HG02943 (cell line): ENCODE measurements around the gene COL25A1.
A peak's percentile ranks its signal among the peaks of the same experiment; 100 is the strongest.
"Not testable (repeated sequence)": the region's sequence is repeated elsewhere in the genome, so short reads cannot be mapped to it uniquely, and the experiment has no call there.

Experiments used
- ATAC-seq: cut with Tn5 transposase; IDR thresholded peaks from one replicate; pipeline ENCODE4 v1.9.1; 2021; ENCODE audit warnings: mild to moderate bottlenecking, low read depth, moderate library complexity; ENCODE audit not compliant: unreplicated experiment

Gene COL25A1

DNA sequence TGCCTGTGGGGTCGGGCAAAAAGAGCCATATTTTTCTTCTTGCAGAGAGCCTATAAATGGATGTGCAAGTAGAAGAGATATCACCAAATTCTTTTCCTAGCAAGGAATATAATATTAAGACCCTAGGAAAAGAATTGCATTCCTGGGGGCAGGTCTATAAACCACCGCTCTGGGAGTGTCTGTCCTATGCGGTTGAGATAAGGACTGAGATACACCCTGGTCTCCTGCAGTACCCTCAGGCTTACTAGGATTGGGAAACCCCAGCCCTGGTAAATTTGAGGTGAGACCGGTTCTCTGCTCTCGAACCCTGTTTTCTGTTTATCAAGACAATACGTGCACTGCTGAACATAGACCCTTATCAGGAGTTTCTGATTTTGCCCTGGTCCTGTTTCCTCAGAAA, 280.8 kb downstream of the COL25A1 start:
- ATAC-seq: not testable (repeated sequence)

DNA sequence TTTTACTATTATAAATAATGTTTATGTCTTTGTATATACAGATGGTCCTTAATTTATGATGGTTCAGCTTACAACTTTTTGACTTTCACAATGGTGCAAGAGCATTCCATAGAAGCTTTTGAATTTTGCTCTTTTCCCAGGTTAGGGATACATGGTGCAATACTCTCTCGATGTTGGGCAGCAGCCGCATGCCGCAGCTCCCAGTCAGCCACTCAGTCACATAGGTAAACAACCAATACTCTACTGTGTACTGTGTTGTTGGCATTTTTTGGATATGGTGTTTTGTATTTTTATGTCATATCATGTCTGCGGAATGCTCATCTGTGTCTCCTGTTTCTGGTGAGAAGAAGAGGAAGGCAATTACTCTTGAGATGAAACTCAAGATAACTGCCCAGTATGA, 281.6 kb downstream of the COL25A1 start:
- ATAC-seq: no peak

- no peak for ATAC-seq
Observed at GRCh38 chr4:109016200-109016599, 286.3 kb downstream of the COL25A1 start.

DNA sequence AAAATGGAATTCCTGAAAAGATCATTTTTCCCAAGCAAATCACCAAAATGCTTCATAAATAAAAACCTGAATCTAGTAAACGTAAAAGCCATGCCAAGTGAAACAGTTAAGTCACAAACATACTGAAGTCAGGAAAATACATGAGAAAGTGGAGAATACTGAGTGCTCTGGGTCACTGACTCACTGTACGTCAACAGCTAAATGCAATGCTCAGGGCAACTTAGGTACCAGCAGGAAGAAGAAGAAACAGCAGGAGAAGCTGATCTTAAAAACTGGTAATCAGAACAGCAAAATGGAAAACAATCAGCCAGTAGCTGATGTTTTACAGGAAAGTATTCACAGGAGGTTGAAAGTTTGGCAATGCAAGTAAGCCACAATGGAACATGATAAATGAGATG, 287.0 kb downstream of the COL25A1 start:
- no peak for ATAC-seq

- ATAC-seq: no peak
Observed at GRCh38 chr4:109014593-109015412, 287.7 kb downstream of the COL25A1 start.

- no peak for ATAC-seq
Observed at GRCh38 chr4:109012286-109012880, 290.1 kb downstream of the COL25A1 start.

- ATAC-seq: no peak
Observed at GRCh38 chr4:109011241-109012026, 291.0 kb downstream of the COL25A1 start.

DNA sequence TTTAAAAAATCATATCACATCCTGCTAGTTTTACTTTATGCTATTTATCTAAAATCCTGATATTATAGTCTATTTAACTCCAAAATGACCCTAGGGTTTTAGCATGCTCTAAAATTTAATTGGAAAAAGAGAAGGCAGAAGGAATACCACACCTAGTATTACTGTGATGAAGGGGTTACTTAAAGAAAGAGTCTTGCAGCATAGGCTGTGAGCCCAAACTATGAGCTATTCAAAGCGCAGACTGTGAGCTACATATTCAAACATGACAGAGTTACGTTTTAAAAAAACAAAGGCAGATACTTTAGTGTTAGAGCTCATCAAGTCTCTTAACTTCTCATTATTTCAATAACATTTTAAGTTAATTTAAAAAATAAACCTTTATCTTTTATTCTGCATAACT, 291.9 kb downstream of the COL25A1 start:
- ATAC-seq: no peak

GRCh38 chr4:109009909-109010308, 292.5 kb downstream of the COL25A1 start:
- no peak for ATAC-seq

- ATAC-seq: no peak
Observed at GRCh38 chr4:109007976-109008375, 294.5 kb downstream of the COL25A1 start.

- no peak for ATAC-seq
Observed at GRCh38 chr4:109005523-109005922, 296.9 kb downstream of the COL25A1 start.

- ATAC-seq: no peak
Observed at GRCh38 chr4:109004418-109004817, 298.0 kb downstream of the COL25A1 start.

DNA sequence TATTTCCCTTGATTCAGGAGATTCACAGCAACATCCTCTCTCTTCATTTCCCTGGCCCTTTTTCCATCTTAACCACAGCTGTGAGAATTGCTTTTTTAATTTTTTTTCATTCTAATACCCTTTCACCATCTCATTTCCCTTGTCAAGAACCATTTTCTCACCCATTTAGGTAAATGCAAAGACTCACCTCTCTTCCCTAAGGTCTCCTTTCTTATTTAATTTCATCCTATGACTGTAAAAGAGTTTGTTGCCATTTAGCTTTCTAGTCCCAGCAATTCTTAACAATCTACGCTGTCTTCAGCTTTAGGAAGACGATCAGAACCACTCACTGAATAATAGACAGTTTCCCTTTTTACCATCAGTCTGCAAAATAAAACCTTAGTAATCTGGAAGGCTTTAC, 298.5 kb downstream of the COL25A1 start:
- no peak for ATAC-seq

- no peak for ATAC-seq
Observed at GRCh38 chr4:108991551-108992328, 310.7 kb downstream of the COL25A1 start.

DNA sequence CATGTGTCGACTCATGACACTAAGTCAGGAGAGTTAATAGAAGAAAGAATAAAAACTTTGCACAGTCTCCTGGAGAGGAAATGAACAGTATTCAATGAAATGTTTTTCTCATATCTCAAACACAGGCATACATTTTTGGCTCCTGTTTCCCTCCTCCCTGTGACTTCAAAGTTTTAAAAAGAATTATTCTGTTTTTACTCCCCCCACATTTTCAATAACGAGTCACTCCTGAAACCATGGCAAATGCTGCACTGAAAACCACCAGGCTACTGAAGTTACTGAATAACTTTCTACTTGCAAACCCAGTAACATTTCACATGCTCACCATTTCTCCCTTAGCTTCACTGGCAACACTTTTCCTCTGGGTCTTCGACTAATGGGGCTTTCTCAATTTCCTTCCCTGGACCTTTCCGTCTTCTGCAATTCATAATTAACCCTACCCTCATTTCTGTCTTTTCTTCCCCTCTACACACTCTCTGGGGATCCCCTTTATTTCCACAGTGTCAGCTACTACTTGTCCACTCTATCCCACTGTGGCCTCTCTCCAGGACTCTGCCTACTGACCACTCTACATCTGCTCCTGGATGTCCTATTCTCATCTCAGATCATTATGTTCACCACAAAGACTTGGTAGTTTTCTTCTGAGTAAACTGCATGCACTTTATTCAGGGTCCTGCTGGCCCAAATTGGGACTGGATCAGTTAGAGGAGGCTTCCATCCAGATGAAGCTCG, 313.8 kb downstream of the COL25A1 start:
- ATAC-seq: peak; percentile 90

- not testable (repeated sequence) for ATAC-seq
Observed at GRCh38 chr4:108984495-108984894, 318.0 kb downstream of the COL25A1 start.

GRCh38 chr4:108982402-108983185, 319.9 kb downstream of the COL25A1 start:
- no peak for ATAC-seq

DNA sequence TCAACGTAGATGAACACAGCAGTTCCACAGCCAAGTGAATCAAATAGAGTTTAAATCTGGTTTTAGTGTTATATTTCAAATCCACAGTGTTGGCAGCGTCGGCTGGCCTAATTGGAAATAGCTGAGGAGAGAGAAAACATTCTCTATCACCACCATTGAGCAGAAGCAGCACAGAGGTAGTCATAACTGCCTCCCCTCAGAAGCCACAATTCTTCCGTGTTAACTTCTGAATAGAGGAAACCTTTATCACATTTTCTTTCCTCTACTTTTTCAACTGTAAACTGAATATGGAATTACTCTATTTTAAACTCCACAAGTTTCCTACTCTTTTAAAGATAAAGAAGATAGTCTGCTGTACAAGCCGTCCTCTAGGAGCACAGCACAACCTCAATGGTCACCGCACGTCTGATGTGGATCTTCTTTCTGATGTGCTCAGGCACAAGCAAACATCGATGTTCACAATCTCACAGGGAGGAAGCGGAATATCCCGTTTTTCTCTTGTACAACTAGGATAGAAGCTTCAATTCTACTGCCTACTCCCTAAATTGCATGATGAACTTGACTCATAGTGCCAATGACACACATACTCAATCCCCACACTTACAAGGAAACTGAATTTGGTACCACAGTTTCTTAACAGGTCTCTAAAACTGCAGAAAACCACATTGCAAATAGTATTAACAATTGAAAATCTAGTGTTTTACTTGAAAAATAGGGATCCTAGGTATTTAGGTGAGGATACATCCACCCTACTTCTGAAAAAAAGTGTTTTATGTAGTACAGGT, 321.8 kb downstream of the COL25A1 start:
- no peak for ATAC-seq
